Measurements from ENCODE around the gene HIGD1B.

HIGD1B gene

GRCh38 chr17:44878627-44879221 is 31.0 kb downstream of the HIGD1B start:
- DNase-seq (ENCODE audit: low read depth): no peak

GRCh38 chr17:44879376-44879775 is 31.7 kb downstream of the HIGD1B start:
- DNase-seq (ENCODE audit: low read depth): no peak

GRCh38 chr17:44880062-44880461 is 32.4 kb downstream of the HIGD1B start:
- DNase-seq (ENCODE audit: low read depth): no peak

GRCh38 chr17:44881145-44881544 is 33.5 kb downstream of the HIGD1B start:
- no peak for DNase-seq (ENCODE audit: low read depth)

- DNase-seq (ENCODE audit: low read depth): no peak
These were observed 37.3 kb downstream of the HIGD1B start for GRCh38 chr17:44884941-44885340.

- no peak for DNase-seq (ENCODE audit: low read depth)
These were observed 39.3 kb downstream of the HIGD1B start for GRCh38 chr17:44887016-44887415.

- DNase-seq (ENCODE audit: low read depth): no peak
These were observed 40.6 kb downstream of the HIGD1B start for GRCh38 chr17:44887971-44888954.

GRCh38 chr17:44889003-44889402 is 41.3 kb downstream of the HIGD1B start:
- no peak for DNase-seq (ENCODE audit: low read depth)

GRCh38 chr17:44892250-44892649 is 44.6 kb downstream of the HIGD1B start:
- DNase-seq (ENCODE audit: low read depth): no peak

GRCh38 chr17:44894642-44895041 is 47.0 kb downstream of the HIGD1B start:
- no peak for DNase-seq (ENCODE audit: low read depth)

GRCh38 chr17:44898768-44899073 is 51.0 kb downstream of the HIGD1B start:
- no peak for DNase-seq (ENCODE audit: low read depth)

- DNase-seq (ENCODE audit: low read depth): no peak
These were observed 51.5 kb downstream of the HIGD1B start, which contains the start of gene EFTUD2 for GRCh38 chr17:44899074-44899782. EFTUD2 (minus strand) TSS chr17:44899445; CDS start chr17:44894521, 4,924 bp downstream.

Data from HS-27A (cell line).